Nephron progenitor cell (in vitro differentiated cells): ENCODE data around the gene PDE8A.

Experiments used
- DNase-seq: peaks from one replicate; pipeline ENCODE4 v3.0.0; 2021
- H3K27ac Mint-ChIP-seq: 2 replicates; pipeline ENCODE4 v1.8.0; 2021; ENCODE audit warnings: mild to moderate bottlenecking, moderate library complexity, mixed read lengths
- H3K27me3 Mint-ChIP-seq: 2 replicates; pipeline ENCODE4 v1.8.0; 2021; ENCODE audit warnings: mild to moderate bottlenecking, low read depth, mixed read lengths; ENCODE audit not compliant: poor library complexity
- H3K36me3 Mint-ChIP-seq: 2 replicates; pipeline ENCODE4 v1.8.0; 2021; ENCODE audit warnings: low read depth, mixed read lengths
- H3K4me1 Mint-ChIP-seq: 2 replicates; pipeline ENCODE4 v1.8.0; 2021; ENCODE audit warnings: mixed read lengths
- H3K4me3 Mint-ChIP-seq: 2 replicates; pipeline ENCODE4 v1.8.0; 2021; ENCODE audit warnings: mild to moderate bottlenecking, moderate library complexity, mixed read lengths
- H3K9me3 Mint-ChIP-seq: 2 replicates; pipeline ENCODE4 v1.8.0; 2021; ENCODE audit warnings: mild to moderate bottlenecking, moderate library complexity, mixed read lengths
- TF ChIP-seq, protein P1 (sequence below): fragments of 200-600 bp; sonication (generic); IDR thresholded peaks from 2 replicates; pipeline ENCODE4 v1.5.0; 2021; ENCODE audit warnings: antibody characterized with exemption

PDE8A gene

DNA sequence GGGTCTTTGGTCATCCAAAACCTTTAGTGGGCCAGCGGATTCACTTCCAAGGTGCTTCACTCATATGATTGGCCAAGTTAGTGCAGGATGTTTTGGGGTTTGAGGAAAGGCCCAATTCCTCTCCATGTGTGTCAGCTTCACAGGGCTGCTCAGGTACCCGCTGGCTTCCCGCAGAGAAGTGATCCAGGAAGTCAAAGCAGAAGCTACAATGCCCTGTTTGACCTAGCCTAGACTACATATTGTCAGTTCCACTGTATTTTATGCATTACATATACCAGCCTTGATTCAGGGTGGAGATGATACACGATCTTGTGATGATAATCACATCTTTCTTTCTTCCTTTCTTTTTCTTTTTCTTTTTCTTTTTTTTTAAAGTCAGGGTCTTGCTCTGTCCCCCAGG lies 32.1 kb downstream of the PDE8A start:
- no peaks in the 10 kb centered on the region for H3K36me3 Mint-ChIP-seq
- DNase-seq = no peak
- H3K4me3 Mint-ChIP-seq = no peak overlapping the region
- peaks cover 5% of the 10 kb centered on the region for H3K27me3 Mint-ChIP-seq
- H3K27ac Mint-ChIP-seq = no peak overlapping the region
- TF ChIP-seq, protein P1, sequence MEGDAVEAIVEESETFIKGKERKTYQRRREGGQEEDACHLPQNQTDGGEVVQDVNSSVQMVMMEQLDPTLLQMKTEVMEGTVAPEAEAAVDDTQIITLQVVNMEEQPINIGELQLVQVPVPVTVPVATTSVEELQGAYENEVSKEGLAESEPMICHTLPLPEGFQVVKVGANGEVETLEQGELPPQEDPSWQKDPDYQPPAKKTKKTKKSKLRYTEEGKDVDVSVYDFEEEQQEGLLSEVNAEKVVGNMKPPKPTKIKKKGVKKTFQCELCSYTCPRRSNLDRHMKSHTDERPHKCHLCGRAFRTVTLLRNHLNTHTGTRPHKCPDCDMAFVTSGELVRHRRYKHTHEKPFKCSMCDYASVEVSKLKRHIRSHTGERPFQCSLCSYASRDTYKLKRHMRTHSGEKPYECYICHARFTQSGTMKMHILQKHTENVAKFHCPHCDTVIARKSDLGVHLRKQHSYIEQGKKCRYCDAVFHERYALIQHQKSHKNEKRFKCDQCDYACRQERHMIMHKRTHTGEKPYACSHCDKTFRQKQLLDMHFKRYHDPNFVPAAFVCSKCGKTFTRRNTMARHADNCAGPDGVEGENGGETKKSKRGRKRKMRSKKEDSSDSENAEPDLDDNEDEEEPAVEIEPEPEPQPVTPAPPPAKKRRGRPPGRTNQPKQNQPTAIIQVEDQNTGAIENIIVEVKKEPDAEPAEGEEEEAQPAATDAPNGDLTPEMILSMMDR = no peak
- peaks cover 4% of the 10 kb centered on the region for H3K4me1 Mint-ChIP-seq
- peaks cover 4% of the 10 kb centered on the region for H3K9me3 Mint-ChIP-seq

DNA sequence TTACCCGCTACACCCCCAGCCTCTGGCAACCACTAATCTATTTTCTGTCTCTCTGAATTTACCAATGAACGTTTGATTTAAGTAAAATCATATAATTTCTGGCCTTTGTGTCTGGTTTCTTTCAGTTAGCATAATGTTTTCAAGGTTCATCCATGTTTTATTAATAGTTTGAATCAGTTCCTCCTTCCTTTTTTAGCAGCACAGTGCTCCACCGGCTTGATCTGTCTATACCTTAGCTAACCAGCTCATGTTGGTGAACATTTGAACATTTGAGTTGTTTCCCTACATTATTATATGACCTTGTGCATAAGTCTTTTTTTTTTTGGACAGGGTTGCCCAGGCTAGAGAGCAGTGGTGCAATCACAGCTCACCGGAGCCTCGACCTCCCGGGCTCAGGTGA lies 33.3 kb downstream of the PDE8A start:
- peaks cover 5% of the 10 kb centered on the region for H3K27me3 Mint-ChIP-seq
- no peak overlapping the region for H3K4me3 Mint-ChIP-seq
- TF ChIP-seq, protein P1 = no peak
- no peak for DNase-seq
- H3K9me3 Mint-ChIP-seq = peaks cover 4% of the 10 kb centered on the region
- no peak overlapping the region for H3K27ac Mint-ChIP-seq
- peaks cover 4% of the 10 kb centered on the region for H3K4me1 Mint-ChIP-seq
- H3K36me3 Mint-ChIP-seq = no peaks in the 10 kb centered on the region

DNA sequence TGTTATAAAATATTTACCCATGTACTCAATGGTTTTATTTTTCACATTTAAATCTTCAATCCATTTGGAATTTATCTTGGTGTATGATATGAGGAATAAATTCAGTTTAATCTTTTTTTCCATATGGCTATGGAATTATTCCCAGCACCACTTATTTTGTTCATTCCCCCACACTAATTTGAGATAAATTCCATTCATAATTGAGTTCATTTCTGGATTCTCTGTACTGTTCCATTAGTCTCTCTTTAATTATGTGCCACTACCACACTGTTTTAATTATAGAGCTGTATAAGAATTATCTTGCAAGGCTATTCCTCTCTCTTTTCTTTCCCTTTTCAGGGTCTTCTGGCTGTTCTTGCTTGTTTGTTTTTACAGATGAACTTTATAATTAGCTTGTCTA lies 34.6 kb downstream of the PDE8A start:
- Mint-ChIP-seq H3K36me3 (no peaks in the 10 kb centered on the region), H3K27ac (no peak overlapping the region), H3K4me3 (no peak overlapping the region), H3K4me1 (no peaks in the 10 kb centered on the region), H3K9me3 (no peaks in the 10 kb centered on the region), H3K27me3 (peaks cover 5% of the 10 kb centered on the region)
- DNase-seq = no peak
- TF ChIP-seq, protein P1 = no peak

DNA sequence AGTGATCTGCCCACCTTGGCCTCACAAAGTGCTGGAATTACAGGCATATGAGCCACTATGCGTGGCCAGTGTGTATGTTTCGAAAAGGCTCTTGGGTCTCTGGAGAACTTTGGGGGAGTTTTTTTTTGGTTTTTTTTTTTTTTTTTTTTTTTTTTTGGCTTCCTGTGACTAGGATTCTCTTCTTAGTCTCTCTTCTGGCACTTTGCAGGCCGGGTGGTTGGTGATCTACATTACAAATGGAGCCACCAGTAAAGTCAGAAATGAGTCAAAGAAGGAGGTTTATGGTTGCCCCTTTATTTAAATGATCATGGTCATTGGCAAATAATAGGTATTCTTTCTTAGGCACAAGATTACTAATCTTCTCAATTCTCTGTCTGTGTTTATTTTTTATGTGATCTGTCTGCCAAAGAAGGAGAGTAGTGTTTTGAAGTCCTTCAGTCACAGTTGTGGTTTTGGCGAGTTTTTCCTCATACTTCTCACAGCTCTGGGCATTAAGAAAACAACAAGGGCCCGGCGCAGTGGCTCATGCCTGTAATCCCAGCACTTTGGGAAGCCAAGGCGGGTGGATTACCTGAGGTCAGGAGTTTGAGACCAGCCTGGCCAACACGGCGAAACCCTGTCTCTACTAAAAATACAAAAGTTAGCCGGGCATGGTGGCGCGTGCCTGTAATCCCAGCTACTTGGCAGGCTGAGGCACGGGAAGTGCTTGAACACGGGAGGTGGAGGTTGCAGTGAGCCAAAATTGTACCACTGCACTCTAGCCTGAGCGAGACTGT lies 38.3 kb downstream of the PDE8A start:
- Mint-ChIP-seq H3K9me3 (no peaks in the 10 kb centered on the region), H3K27me3 (peaks cover 2% of the 10 kb centered on the region), H3K27ac (no peak overlapping the region), H3K4me3 (no peak overlapping the region), H3K4me1 (peaks cover 7% of the 10 kb centered on the region), H3K36me3 (no peaks in the 10 kb centered on the region)
- no peak for DNase-seq
- TF ChIP-seq, protein P1 = no peak

DNA sequence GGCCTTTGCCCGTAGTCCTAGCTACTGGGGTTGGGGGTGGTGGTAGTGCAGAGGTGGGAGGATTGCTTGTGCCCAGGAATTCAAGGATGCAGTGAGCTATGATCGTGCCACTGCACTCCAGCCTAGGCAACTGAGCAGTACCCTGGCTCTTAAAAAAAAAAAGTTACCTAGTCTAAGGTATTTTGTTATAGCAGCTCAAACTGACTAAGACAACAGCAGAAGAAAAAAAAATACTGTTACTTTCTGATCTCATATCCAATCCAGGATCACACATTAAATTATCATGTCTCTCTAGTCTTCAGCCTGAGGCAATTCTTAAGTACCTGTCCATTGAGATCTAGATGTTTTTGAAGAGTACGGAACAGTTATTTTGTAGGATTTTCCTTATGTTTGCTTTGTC lies 39.8 kb downstream of the PDE8A start:
- TF ChIP-seq, protein P1 = no peak
- H3K9me3 Mint-ChIP-seq = no peaks in the 10 kb centered on the region
- H3K4me3 Mint-ChIP-seq = no peak overlapping the region
- peaks cover 2% of the 10 kb centered on the region for H3K27me3 Mint-ChIP-seq
- DNase-seq = no peak
- H3K4me1 Mint-ChIP-seq = peaks cover 10% of the 10 kb centered on the region
- H3K36me3 Mint-ChIP-seq = no peaks in the 10 kb centered on the region
- H3K27ac Mint-ChIP-seq = no peak overlapping the region

DNA sequence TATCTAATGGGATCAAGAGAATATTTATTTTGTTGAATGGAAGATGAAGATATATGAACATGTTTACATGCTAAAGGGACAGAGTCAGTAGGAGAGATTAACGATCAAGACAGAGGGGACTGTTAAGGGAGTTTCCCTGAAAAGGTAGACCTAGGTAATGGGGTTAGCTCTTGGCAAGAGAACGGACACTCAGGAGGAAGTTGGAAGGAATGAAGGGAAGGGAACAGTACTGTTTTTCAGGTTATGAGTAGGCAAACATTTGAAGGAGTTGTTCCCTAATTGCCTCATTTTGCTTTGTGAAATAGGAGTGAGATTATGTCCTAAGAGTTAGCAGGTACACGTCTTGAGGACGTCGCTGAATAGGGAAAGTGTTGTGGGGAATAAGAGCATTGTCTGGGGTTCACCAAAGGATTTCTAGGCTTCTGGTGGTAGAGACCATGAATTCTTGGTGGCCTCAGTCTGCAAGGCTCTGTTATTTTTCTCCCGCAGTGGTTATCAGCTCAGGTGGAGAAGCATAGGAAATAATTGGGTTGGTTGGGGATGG lies 41.3 kb downstream of the PDE8A start:
- no peak overlapping the region for H3K27ac Mint-ChIP-seq
- H3K36me3 Mint-ChIP-seq = no peaks in the 10 kb centered on the region

More for the DNA sequence above, 41.3 kb downstream of the PDE8A start:
- H3K4me3 Mint-ChIP-seq = no peak overlapping the region
- H3K9me3 Mint-ChIP-seq = no peaks in the 10 kb centered on the region
- H3K27me3 Mint-ChIP-seq = peaks cover 2% of the 10 kb centered on the region
- peaks cover 10% of the 10 kb centered on the region for H3K4me1 Mint-ChIP-seq
- no peak for DNase-seq
- TF ChIP-seq, protein P1 = no peak
